ENCODE results near the gene BCL6B.
"Not testable (repeated sequence)": the region's sequence is repeated elsewhere in the genome, so short reads cannot be mapped to it uniquely, and the experiment has no call there.

- TF ChIP-seq CTCF, POLR2A, EP300, POLR2AphosphoS5 (IDR thresholded peaks at IDR 0.05): not testable (repeated sequence)
These were observed 29.2 kb upstream of the BCL6B start for GRCh38 chr17:6993613-6994056.

Data from gastroesophageal sphincter (tissue), 3 donors.